A549 (cell line): ENCODE measurements around the gene TMEM61. TPM values are rescaled to one million over a fixed set of nuclear protein-coding genes. Genes with fewer than 3 reads are reported as not detected.
"Not testable (repeated sequence)": the region's sequence is repeated elsewhere in the genome, so short reads cannot be mapped to it uniquely, and the experiment has no call there.

Experiments
- ATAC-seq, 2 experiments: fragments of 200-7000 bp in 1 of 2; fragments of >200 bp in 1 of 2; cut with Nextera tagmentation in 1 of 2; cut with Tn5 transposase in 1 of 2; 3 replicates each; pipeline versions ENCODE4 v1.8.0 to v1.9.1; 2018 to 2020; ENCODE audit warnings: mild to moderate bottlenecking in 1 of 2, moderate library complexity in 1 of 2
- CTCF ChIA-PET: fragments of 300-600 bp; sonication (Branson Sonifier 250); formaldehyde crosslinking; extraction: SDS; loops from one replicate; lab custom pipeline; 2021; ENCODE audit warnings: antibody characterized with exemption, inconsistent platforms; lab: Yijun Ruan, JAX
- POLR2A ChIA-PET: fragments of 350-600 bp; formaldehyde crosslinking; extraction: SDS; loops from one replicate; lab custom pipeline; 2021; ENCODE audit warnings: antibody characterized with exemption, inconsistent platforms; lab: Yijun Ruan, JAX
- DNase-seq, 2 experiments: peaks; one replicate each; pipeline versions ENCODE4 v3.0.0 to v3.0.0-alpha.2; 2011 to 2016; ENCODE audit warnings: low read depth in 1 of 2, low spot score in 1 of 2
- FAIRE-seq: peaks from 2 replicates; lab custom pipeline; 2011; peaks lifted over from hg19 to GRCh38; lab: Jason Lieb, UNC
- H3K27ac ChIP-seq, 2 experiments: fragments of >200 bp; sonication (Bioruptor Twin); formaldehyde crosslinking; 3 replicates each; pipeline ENCODE4 v1.5.1; 2016 to 2017
- H3K4me1 ChIP-seq: fragments of >200 bp; sonication (Bioruptor Twin); formaldehyde crosslinking; 3 replicates; pipeline ENCODE4 v1.6.1; 2016
- H3K4me2 ChIP-seq: fragments of >200 bp; sonication (Bioruptor Twin); formaldehyde crosslinking; 3 replicates; pipeline ENCODE4 v1.6.1; 2016
- H3K4me3 ChIP-seq: fragments of >200 bp; sonication (Bioruptor Twin); formaldehyde crosslinking; 3 replicates; pipeline ENCODE4 v1.5.1; 2016
- H3K9me3 ChIP-seq: fragments of >200 bp; sonication (Bioruptor Twin); formaldehyde crosslinking; 3 replicates; pipeline ENCODE4 v1.6.1; 2016
- ATOH8 ChIP-seq: fragments of 250-450 bp; sonication (Bioruptor Pico); IDR thresholded peaks from 2 replicates; pipeline ENCODE4 v1.5.0; 2020; ENCODE audit warnings: low read depth, mild to moderate bottlenecking, moderate library complexity
- CEBPB ChIP-seq, 2 experiments: fragments of >200 bp in 1 of 2; sonication (Bioruptor Twin) in 1 of 2; formaldehyde crosslinking in 1 of 2; IDR thresholded peaks; 2 replicates each; pipeline ENCODE4 v1.6.1; 2012 to 2016
- EHMT2 ChIP-seq: fragments of 200-600 bp; sonication (generic); IDR thresholded peaks from 2 replicates; pipeline ENCODE4 v1.6.1; 2016; ENCODE audit warnings: antibody characterized with exemption, low read depth, mild to moderate bottlenecking, moderate library complexity
- ELK1 ChIP-seq: fragments of 150-350 bp; IDR thresholded peaks from 2 replicates; pipeline ENCODE4 v1.6.1; 2014; ENCODE audit warnings: low read depth, mild to moderate bottlenecking, low read length
- ESRRA ChIP-seq: fragments of 150-350 bp; IDR thresholded peaks from 2 replicates; pipeline ENCODE4 v1.6.1; 2014; ENCODE audit warnings: mild to moderate bottlenecking, low read length, borderline replicate concordance
- FOXS1 ChIP-seq: fragments of 250-450 bp; sonication (Bioruptor Pico); IDR thresholded peaks from 2 replicates; pipeline ENCODE4 v1.5.0; 2020; ENCODE audit warnings: mild to moderate bottlenecking, moderate library complexity
- HDAC2 ChIP-seq: fragments of 200-600 bp; sonication (generic); IDR thresholded peaks from 2 replicates; pipeline ENCODE4 v1.6.1; 2016
- JUN ChIP-seq, 2 experiments: fragments of >200 bp; sonication (Bioruptor Twin); formaldehyde crosslinking; IDR thresholded peaks; 2 replicates in 1 of 2; 3 replicates in 1 of 2; pipeline ENCODE4 v1.6.1; 2016 to 2017
- JUNB ChIP-seq: fragments of >200 bp; sonication (Bioruptor Twin); formaldehyde crosslinking; IDR thresholded peaks from 2 replicates; pipeline ENCODE4 v1.6.1; 2016
- KDM1A ChIP-seq: fragments of 200-600 bp; sonication (generic); IDR thresholded peaks from 2 replicates; pipeline ENCODE4 v1.6.1; 2016; ENCODE audit warnings: low read depth, mild to moderate bottlenecking
- KDM5A ChIP-seq: fragments of 200-600 bp; sonication (generic); IDR thresholded peaks from 2 replicates; pipeline ENCODE4 v1.6.1; 2016; ENCODE audit warnings: antibody characterized with exemption, mild to moderate bottlenecking
- NPAS2 ChIP-seq: fragments of 250-450 bp; sonication (Bioruptor Pico); IDR thresholded peaks from 2 replicates; pipeline ENCODE4 v1.8.0; 2022; ENCODE audit warnings: mild to moderate bottlenecking, moderate library complexity, borderline replicate concordance
- NR3C1 ChIP-seq: fragments of >200 bp; sonication (Bioruptor Twin); formaldehyde crosslinking; IDR thresholded peaks from 3 replicates; pipeline ENCODE4 v1.6.1; 2017
- REST ChIP-seq: fragments of 200-600 bp; sonication (generic); IDR thresholded peaks from 2 replicates; pipeline ENCODE4 v1.6.1; 2016; ENCODE audit warnings: antibody characterized with exemption, mild to moderate bottlenecking, moderate library complexity
- SREBF2 ChIP-seq: fragments of 450-650 bp; IDR thresholded peaks from 2 replicates; pipeline ENCODE4 v1.6.1; 2014; ENCODE audit warnings: mild to moderate bottlenecking, moderate library complexity
- WGBS: methylation state at CpG from one replicate; pipeline ENCODE4 v1.1.6; 2017; ENCODE audit errors: missing lambda C conversion rate; 5-methylcytosine and 5-hydroxymethylcytosine counted together
- polyA minus RNA-seq: library from RNA; depleted of rRNA, polyadenylated mRNA; stranded (reverse); fragments of >200 nt; gene quantifications from 2 replicates; pipeline ENCODE4 v1.2.3, GENCODE V29; 2011; rRNA and poly(A)+ RNA removed
- polyA plus RNA-seq, 4 experiments: library from polyadenylated mRNA; depleted of rRNA in 3 of 4; stranded (reverse); fragments of >200 nt; fragmentation: RNase III in 1 of 4; extraction: RNeasy Plus Mini Kit Qiagen cat#74134 plus additional on column Dnase treatment in 1 of 4; gene quantifications; 2 replicates in 3 of 4; 3 replicates in 1 of 4; pipeline ENCODE4 v1.2.3, GENCODE V29; 2011 to 2017

The TMEM61 gene
- polyA plus RNA-seq (2011; rRNA removed) = 0.06 and 0.15 TPM in 2 replicates
- polyA plus RNA-seq (2012; cell fraction: cytosol; rRNA removed) = 0.05 TPM in 2 replicates
- polyA plus RNA-seq (2012; cell fraction: nucleus; rRNA removed) = 0.06 TPM in 1 of 2 replicates, not detected in the other
- polyA plus RNA-seq (2017; fragmentation: RNase III; extraction: RNeasy Plus Mini Kit Qiagen cat#74134 plus additional on column Dnase treatment) = 0.10 to 0.12 TPM in 2 of 3 replicates, not detected in the other
- not detected in 2 replicates for polyA minus RNA-seq

GRCh38 chr1:54980528-54981241, at the start of gene TMEM61:
TMEM61 (plus strand) TSS chr1:54980628; CDS start chr1:54981066, 438 bp downstream.
- Histone ChIP-seq H3K9me3 (no peaks in the 10 kb centered on the region), H3K4me1 (0 out of 3 replicates have a peak, but pooled peaks cover 2% of the 10 kb centered on the region), H3K4me2 (peak within 1 kb of the TSS; percentile 83), H3K27ac (peak within 1 kb of the TSS; percentile 74 to 82)
- no peak for FAIRE-seq
- no peak for DNase-seq
- CTCF ChIA-PET = no interaction called here
- ATAC-seq = peak; percentile 70 to 78; a peak in 5 of 6 replicates
- TF ChIP-seq EHMT2 (no peak), ATOH8 (CRISPR knock-in tag) (no peak), KDM5A (no peak)
- TF ChIP-seq, all 56 proteins: peak for 0
- peak within 1 kb of the TSS; percentile 57 for H3K4me3 ChIP-seq
- POLR2A ChIA-PET = no interaction called here
- WGBS = 57% methylated on average over 19 of the region's 69 CpGs

- peaks cover 4% of the 10 kb centered on the region; the same call in 1 of the 3 replicates for H3K9me3 ChIP-seq
- H3K4me1 ChIP-seq = peaks cover 10% of the 10 kb centered on the region; the same call in 2 of the 3 replicates
- 48% methylated on average over 1 of the region's 1 CpG for WGBS
- POLR2A ChIA-PET = no interaction called here
- DNase-seq = no peak
- TF ChIP-seq REST (no peak), CEBPB (IDR thresholded peaks at IDR 0.05) (no peak), ESRRA (no peak), SREBF2 (no peak), JUN (IDR thresholded peaks at IDR 0.05) (no peak), JUNB (no peak), ATOH8 (CRISPR knock-in tag) (no peak), NPAS2 (no peak), NR3C1 (no peak), FOXS1 (CRISPR knock-in tag) (no peak), KDM1A (no peak), ELK1 (no peak), HDAC2 (no peak)
- no peak for ATAC-seq
- H3K4me3 ChIP-seq = no peak overlapping the region
- no peak overlapping the region for H3K4me2 ChIP-seq
- H3K27ac ChIP-seq = no peak overlapping the region
- no peak for FAIRE-seq
- CTCF ChIA-PET = interaction anchor here (1.0 to 3.9 kb wide), 4 partner anchors 14 to 91 kb away, joined by 3 to 22 read pairs (median 10); no protein-coding TSS in a partner anchor
Measured at GRCh38 chr1:54931275-54931840, 49.1 kb upstream of the TMEM61 start.

GRCh38 chr1:54934081-54934480, 46.3 kb upstream of the TMEM61 start:
- ATAC-seq = not testable (repeated sequence)

More at GRCh38 chr1:54934081-54934480, 46.3 kb upstream of the TMEM61 start:
- FAIRE-seq, H3K4me3 ChIP-seq, DNase-seq, POLR2A ChIA-PET, H3K9me3 ChIP-seq: not testable (repeated sequence)
- CTCF ChIA-PET = interaction anchor here (1.4 to 2.3 kb wide), 3 partner anchors 11 to 62 kb away, joined by 5 to 12 read pairs (median 8); no protein-coding TSS in a partner anchor
- peak overlapping the region; percentile 35 to 68; a peak in 4 of 6 replicates for H3K27ac ChIP-seq
- peak overlapping the region; percentile 60; the same call in 2 of the 3 replicates for H3K4me2 ChIP-seq
- H3K4me1 ChIP-seq = peaks cover 13% of the 10 kb centered on the region; the same call in 2 of the 3 replicates
- 72% methylated on average over 6 of the region's 6 CpGs for WGBS
